DND-41 (cell line): ENCODE measurements around the gene WNK3.

ENCODE experiments used
- ATAC-seq: fragments of 200-7000 bp; cut with Tn5 transposase; 3 replicates; pipeline ENCODE4 v1.9.1; 2021; ENCODE audit warnings: low read depth; ENCODE audit not compliant: insufficient read depth
- DNase-seq: peaks from one replicate; pipeline ENCODE4 v3.0.0-alpha.2; 2020
- H2AFZ ChIP-seq: 2 replicates; pipeline ENCODE4 v1.6.0; 2012; ENCODE audit warnings: low read depth, low read length
- H3K27ac ChIP-seq: 2 replicates; pipeline ENCODE4 v1.5.1; 2012; ENCODE audit warnings: low read length, inconsistent platforms
- H3K27me3 ChIP-seq: fragments of 200-600 bp; sonication (generic); 2 replicates; pipeline ENCODE4 v1.6.0; 2012; ENCODE audit warnings: low read length, mild to moderate bottlenecking, inconsistent platforms; ENCODE audit not compliant: insufficient read depth, poor library complexity
- H3K36me3 ChIP-seq: 2 replicates; pipeline ENCODE4 v1.5.1; 2012; ENCODE audit warnings: low read length, inconsistent platforms; ENCODE audit not compliant: insufficient read depth
- H3K4me1 ChIP-seq: 2 replicates; pipeline ENCODE4 v1.5.1; 2012; ENCODE audit warnings: mild to moderate bottlenecking, low read length; ENCODE audit not compliant: insufficient read depth
- H3K4me2 ChIP-seq: 2 replicates; pipeline ENCODE4 v1.6.0; 2012; ENCODE audit warnings: mild to moderate bottlenecking, moderate library complexity, low read length, inconsistent platforms; ENCODE audit not compliant: insufficient read depth
- H3K4me3 ChIP-seq, 2 experiments: fragments of 200-600 bp in 1 of 2; shearing (Covaris generic) in 1 of 2; 2 replicates each; pipeline ENCODE4 v1.5.1; 2012 to 2016; ENCODE audit warnings: inconsistent platforms in 2 of 2, low read length in 2 of 2, mild to moderate bottlenecking in 2 of 2, low read depth in 1 of 2, moderate library complexity in 1 of 2
- H3K79me2 ChIP-seq: 2 replicates; pipeline ENCODE4 v1.6.0; 2012; ENCODE audit warnings: low read length, inconsistent platforms; ENCODE audit not compliant: insufficient read depth
- H3K9ac ChIP-seq: 2 replicates; pipeline ENCODE4 v1.6.0; 2012; ENCODE audit warnings: low read depth, mild to moderate bottlenecking, inconsistent platforms, low read length, moderate library complexity
- H3K9me3 ChIP-seq: 2 replicates; pipeline ENCODE4 v1.5.1; 2012; ENCODE audit warnings: low read length, moderate library complexity, mild to moderate bottlenecking, inconsistent platforms; ENCODE audit not compliant: insufficient read depth, severe bottlenecking
- H4K20me1 ChIP-seq: 2 replicates; pipeline ENCODE4 v1.6.0; 2012; ENCODE audit warnings: low read length; ENCODE audit not compliant: insufficient read depth
- EZH2 ChIP-seq: IDR thresholded peaks from 3 replicates; pipeline ENCODE4 v1.6.1; 2012; ENCODE audit warnings: borderline replicate concordance, low read depth, mild to moderate bottlenecking, moderate library complexity, low read length, inconsistent platforms; ENCODE audit not compliant: severe bottlenecking
- TF ChIP-seq, protein P1 (sequence below): IDR thresholded peaks from 2 replicates; pipeline ENCODE4 v1.5.1; 2012; ENCODE audit warnings: borderline replicate concordance, low read length, moderate library complexity, mild to moderate bottlenecking; ENCODE audit not compliant: poor library complexity, severe bottlenecking; ENCODE audit errors: extremely low read depth

The WNK3 gene

DNA sequence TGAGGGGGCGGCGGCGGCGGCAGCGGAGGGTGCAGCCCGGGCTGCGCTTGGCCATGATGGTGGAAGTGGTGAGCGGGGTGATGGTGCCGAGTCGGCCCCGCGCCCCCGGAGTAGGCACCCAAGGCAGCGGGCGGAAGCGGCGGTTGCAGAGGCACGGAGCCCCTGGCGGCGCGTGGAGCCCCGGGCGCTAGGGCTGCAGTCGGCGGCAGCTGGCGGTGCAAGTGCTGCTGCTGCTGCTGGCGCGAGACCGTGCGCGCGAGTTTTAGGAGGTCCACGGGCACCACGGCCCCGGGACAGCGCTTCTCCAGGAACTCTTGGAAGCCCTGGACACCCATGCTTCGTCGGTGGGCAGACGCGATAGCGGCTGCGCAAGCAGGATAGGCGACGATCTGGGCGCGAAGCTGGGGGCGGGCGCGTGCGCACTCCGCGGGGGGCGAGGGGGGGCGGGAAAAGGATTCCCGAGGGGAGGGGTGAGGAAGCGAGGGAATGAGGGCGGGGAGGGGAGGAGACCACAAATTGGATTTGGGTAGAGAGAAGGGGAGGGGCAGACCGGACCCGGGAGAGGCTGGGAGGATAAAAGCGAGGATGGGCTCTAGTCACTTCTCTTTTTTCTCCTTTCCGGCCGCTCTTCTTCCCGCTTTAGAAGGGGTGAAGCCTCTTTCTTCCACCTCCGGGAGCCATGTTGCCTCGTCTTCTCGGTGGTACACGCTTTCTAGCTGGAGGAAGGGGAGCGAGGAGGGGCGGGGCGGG, 174.8 kb downstream of the WNK3 start, which contains the start of gene FAM120C:
Gene FAM120C, minus strand, starts transcription at position 391 of the 750 bp plus-strand sequence. Its CDS starts 56 bp downstream, at position 335.
- peak within 1 kb of the TSS; percentile 90 for H3K27ac ChIP-seq
- DNase-seq (peak; percentile 81), ATAC-seq (peak; percentile 64)
- peak within 1 kb of the TSS; percentile 82 for H2AFZ ChIP-seq
- peak within 1 kb of the TSS; percentile 62 to 63 for H3K4me3 ChIP-seq
- peaks cover 50% of the 10 kb centered on the region for H3K79me2 ChIP-seq
- H3K4me1 ChIP-seq = peaks cover 42% of the 10 kb centered on the region
- H3K27me3 ChIP-seq = no peaks in the 10 kb centered on the region
- peak within 1 kb of the TSS; percentile 93 for H3K4me2 ChIP-seq
- no peaks in the 10 kb centered on the region for H3K9me3 ChIP-seq
- H3K36me3 ChIP-seq = peaks cover 31% of the 10 kb centered on the region
- H3K9ac ChIP-seq = peak within 1 kb of the TSS; percentile 93
- TF ChIP-seq, protein P1, sequence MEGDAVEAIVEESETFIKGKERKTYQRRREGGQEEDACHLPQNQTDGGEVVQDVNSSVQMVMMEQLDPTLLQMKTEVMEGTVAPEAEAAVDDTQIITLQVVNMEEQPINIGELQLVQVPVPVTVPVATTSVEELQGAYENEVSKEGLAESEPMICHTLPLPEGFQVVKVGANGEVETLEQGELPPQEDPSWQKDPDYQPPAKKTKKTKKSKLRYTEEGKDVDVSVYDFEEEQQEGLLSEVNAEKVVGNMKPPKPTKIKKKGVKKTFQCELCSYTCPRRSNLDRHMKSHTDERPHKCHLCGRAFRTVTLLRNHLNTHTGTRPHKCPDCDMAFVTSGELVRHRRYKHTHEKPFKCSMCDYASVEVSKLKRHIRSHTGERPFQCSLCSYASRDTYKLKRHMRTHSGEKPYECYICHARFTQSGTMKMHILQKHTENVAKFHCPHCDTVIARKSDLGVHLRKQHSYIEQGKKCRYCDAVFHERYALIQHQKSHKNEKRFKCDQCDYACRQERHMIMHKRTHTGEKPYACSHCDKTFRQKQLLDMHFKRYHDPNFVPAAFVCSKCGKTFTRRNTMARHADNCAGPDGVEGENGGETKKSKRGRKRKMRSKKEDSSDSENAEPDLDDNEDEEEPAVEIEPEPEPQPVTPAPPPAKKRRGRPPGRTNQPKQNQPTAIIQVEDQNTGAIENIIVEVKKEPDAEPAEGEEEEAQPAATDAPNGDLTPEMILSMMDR = no peak
- no peak for TF ChIP-seq EZH2
- H4K20me1 ChIP-seq = peaks cover 39% of the 10 kb centered on the region

GRCh38 chrX:54182194-54182863, 175.5 kb downstream of the WNK3 start:
- DNase-seq (peak; percentile 69), ATAC-seq (peak; percentile 70)

GRCh38 chrX:54181202-54181953, 176.5 kb downstream of the WNK3 start:
- H3K79me2 ChIP-seq = peaks cover 67% of the 10 kb centered on the region

More at GRCh38 chrX:54182194-54182863, 175.5 kb downstream of the WNK3 start:
- Histone ChIP-seq H3K4me3 (peak overlapping the region; percentile 62 to 63), H3K4me2 (peak overlapping the region; percentile 93), H3K36me3 (peaks cover 38% of the 10 kb centered on the region), H3K27ac (peak overlapping the region; percentile 90), H3K4me1 (peaks cover 42% of the 10 kb centered on the region), H3K9me3 (no peaks in the 10 kb centered on the region), H2AFZ (peak overlapping the region; percentile 76), H3K9ac (peak overlapping the region; percentile 93), H4K20me1 (peaks cover 44% of the 10 kb centered on the region), H3K79me2 (peaks cover 57% of the 10 kb centered on the region), H3K27me3 (no peaks in the 10 kb centered on the region)
- TF ChIP-seq EZH2 = no peak
- TF ChIP-seq, protein P1 = no peak

More at GRCh38 chrX:54181202-54181953, 176.5 kb downstream of the WNK3 start:
- peaks cover 50% of the 10 kb centered on the region for H4K20me1 ChIP-seq
- H3K9me3 ChIP-seq = no peaks in the 10 kb centered on the region
- H3K4me1 ChIP-seq = peaks cover 42% of the 10 kb centered on the region
- ATAC-seq = peak; percentile 58
- H3K36me3 ChIP-seq = peaks cover 44% of the 10 kb centered on the region
- no peak for TF ChIP-seq EZH2
- peak; percentile 31 for DNase-seq
- peak overlapping the region; percentile 93 for H3K9ac ChIP-seq
- H3K27me3 ChIP-seq = no peaks in the 10 kb centered on the region
- H3K4me2 ChIP-seq = peak overlapping the region; percentile 93
- peak overlapping the region; percentile 62 to 63 for H3K4me3 ChIP-seq
- peak overlapping the region; percentile 90 for H3K27ac ChIP-seq
- no peak overlapping the region for H2AFZ ChIP-seq
